ENCODE data around the gene ZFHX3. TPM values are rescaled to one million over a fixed set of nuclear protein-coding genes. Genes with fewer than 3 reads are reported as not detected.

Gene ZFHX3
- total RNA-seq, 1 experiment from 2014 or later: 13.6 TPM

DNA sequence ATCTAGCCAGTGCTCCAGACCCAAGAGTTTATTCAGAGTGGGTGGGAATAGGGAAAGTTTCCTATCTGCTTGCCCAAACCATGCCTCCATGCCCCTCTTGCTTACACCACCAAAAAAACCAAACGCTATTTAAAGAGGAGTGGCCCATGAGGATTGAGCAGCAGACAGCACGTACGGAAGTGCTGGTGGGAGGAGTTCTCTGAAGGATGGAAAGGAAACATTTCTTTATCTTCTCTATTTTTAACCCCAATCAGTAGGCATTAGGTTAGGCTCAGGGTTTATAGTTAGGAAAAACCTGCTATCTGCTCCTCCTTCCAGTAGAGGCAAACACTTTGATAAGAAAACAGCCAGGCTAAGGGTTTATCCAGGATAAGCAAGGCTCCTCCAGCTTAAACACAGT, 235.3 kb downstream of the ZFHX3 start:
- H3K4me1 Mint-ChIP-seq (ENCODE audit: low read depth, unreplicated experiment): no peaks in the 10 kb centered on the region
- no peak for TF ChIP-seq CTCF (IDR thresholded peaks at IDR 0.05; ENCODE audit: unreplicated experiment)
- H3K27me3 Mint-ChIP-seq (ENCODE audit: unreplicated experiment): no peaks in the 10 kb centered on the region
- DNase-seq: no peak
- CTCF ChIA-PET: no interaction called here
- H3K4me3 Mint-ChIP-seq (ENCODE audit: low read depth, unreplicated experiment): no peak overlapping the region
- intact Hi-C loops (cut with micrococcal nuclease; ENCODE audit: unreplicated experiment): no loop called here
- no peaks in the 10 kb centered on the region for H3K36me3 Mint-ChIP-seq (ENCODE audit: insufficient read depth, unreplicated experiment)
- H3K9me3 Mint-ChIP-seq (ENCODE audit: low read depth, unreplicated experiment): no peaks in the 10 kb centered on the region
- BruUV-seq (replicated peaks): no TSS peak
- H3K27ac Mint-ChIP-seq (ENCODE audit: unreplicated experiment): no peak overlapping the region

DNA sequence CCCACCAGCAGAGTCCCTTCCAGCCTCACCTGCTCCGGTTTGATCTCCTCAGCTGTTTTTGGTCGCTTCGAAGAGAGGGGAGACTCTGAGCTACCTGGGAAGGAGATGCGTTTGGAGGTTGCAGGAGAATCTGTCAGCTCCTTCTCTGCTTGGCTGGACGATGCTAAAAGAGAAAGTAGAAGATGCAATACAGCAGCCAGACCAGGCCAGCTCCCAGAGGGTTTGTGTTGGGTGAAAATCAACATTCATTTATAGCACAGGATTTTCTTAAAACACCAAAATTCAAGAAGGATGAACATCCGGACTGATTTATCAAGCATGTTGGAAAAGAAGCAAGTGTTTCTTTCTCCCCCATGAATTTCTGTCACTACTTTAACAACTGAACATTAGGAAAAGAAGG, 236.1 kb downstream of the ZFHX3 start:
- intact Hi-C loops (cut with micrococcal nuclease; ENCODE audit: unreplicated experiment): no loop called here
- no peak overlapping the region for H3K4me3 Mint-ChIP-seq (ENCODE audit: low read depth, unreplicated experiment)
- CTCF ChIA-PET: interaction anchor here (0.7 kb wide), 2 partner anchors 444 to 728 kb away, joined by 3 to 6 read pairs; no protein-coding TSS in a partner anchor
- no peaks in the 10 kb centered on the region for H3K9me3 Mint-ChIP-seq (ENCODE audit: low read depth, unreplicated experiment)
- H3K4me1 Mint-ChIP-seq (ENCODE audit: low read depth, unreplicated experiment): no peaks in the 10 kb centered on the region
- no TSS peak for BruUV-seq (replicated peaks)
- no peaks in the 10 kb centered on the region for H3K36me3 Mint-ChIP-seq (ENCODE audit: insufficient read depth, unreplicated experiment)
- no peak overlapping the region for H3K27ac Mint-ChIP-seq (ENCODE audit: unreplicated experiment)
- H3K27me3 Mint-ChIP-seq (ENCODE audit: unreplicated experiment): no peaks in the 10 kb centered on the region
- no peak for DNase-seq
- TF ChIP-seq CTCF (IDR thresholded peaks at IDR 0.05; ENCODE audit: unreplicated experiment): no peak

DNA sequence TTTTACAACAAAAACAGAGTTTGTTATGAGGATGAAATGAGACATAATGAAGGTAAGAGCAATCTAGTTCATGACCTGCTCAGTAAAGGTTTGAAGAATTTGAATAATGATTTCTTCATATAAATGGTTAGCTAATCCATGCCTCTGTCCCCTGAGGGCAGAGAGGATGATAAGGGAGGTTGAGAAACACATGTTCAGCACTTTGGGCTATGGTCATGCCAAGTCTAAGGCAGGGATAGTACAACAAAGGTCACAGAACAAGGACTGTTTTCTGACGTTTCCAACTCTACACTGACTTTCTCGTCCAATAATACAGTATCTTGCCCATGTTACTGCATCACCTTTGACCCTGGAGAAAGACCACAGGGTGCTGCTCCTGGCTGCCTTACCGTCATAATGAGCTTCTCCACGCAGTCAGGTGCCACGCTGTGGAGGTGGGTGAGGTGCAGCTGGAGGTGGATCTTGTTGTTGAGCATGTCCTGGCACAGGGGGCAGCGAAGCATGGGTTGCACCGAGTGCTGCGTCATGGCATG, 236.7 kb downstream of the ZFHX3 start:
- no peak for TF ChIP-seq CTCF (IDR thresholded peaks at IDR 0.05; ENCODE audit: unreplicated experiment)
- BruUV-seq (replicated peaks): no TSS peak
- Mint-ChIP-seq H3K4me1 (ENCODE audit: low read depth, unreplicated experiment) (no peaks in the 10 kb centered on the region), H3K27ac (ENCODE audit: unreplicated experiment) (no peak overlapping the region), H3K4me3 (ENCODE audit: low read depth, unreplicated experiment) (no peak overlapping the region), H3K9me3 (ENCODE audit: low read depth, unreplicated experiment) (no peaks in the 10 kb centered on the region), H3K36me3 (ENCODE audit: insufficient read depth, unreplicated experiment) (no peaks in the 10 kb centered on the region), H3K27me3 (ENCODE audit: unreplicated experiment) (no peaks in the 10 kb centered on the region)
- intact Hi-C loops (cut with micrococcal nuclease; ENCODE audit: unreplicated experiment): no loop called here
- CTCF ChIA-PET: interaction anchor here (0.7 to 1.1 kb wide), 2 partner anchors 21 to 728 kb away, joined by 3 read pairs; no protein-coding TSS in a partner anchor
- no peak for DNase-seq

DNA sequence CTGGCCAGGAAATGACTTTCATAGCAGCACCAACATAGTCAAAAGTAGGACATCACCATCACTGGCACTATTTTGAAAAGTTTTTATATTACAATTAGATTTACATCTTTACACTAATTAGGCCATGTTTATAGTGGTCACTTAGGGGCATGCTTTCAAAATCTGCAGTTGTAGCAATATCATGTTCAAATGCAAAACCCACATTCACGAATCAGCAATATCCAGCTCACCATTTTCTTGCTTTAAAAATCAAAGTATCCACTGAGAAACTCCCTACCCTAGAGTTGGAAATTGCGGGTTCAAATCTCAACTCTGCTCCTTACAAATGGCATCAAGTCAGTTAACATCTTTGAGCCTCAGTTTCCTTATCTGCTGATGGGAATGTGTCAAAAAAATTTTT, 237.4 kb downstream of the ZFHX3 start:
- no peak for DNase-seq
- BruUV-seq (replicated peaks): no TSS peak
- no peak overlapping the region for H3K27ac Mint-ChIP-seq (ENCODE audit: unreplicated experiment)
- intact Hi-C loops (cut with micrococcal nuclease; ENCODE audit: unreplicated experiment): no loop called here
- H3K4me3 Mint-ChIP-seq (ENCODE audit: low read depth, unreplicated experiment): no peak overlapping the region
- H3K36me3 Mint-ChIP-seq (ENCODE audit: insufficient read depth, unreplicated experiment): no peaks in the 10 kb centered on the region
- no peak for TF ChIP-seq CTCF (IDR thresholded peaks at IDR 0.05; ENCODE audit: unreplicated experiment)
- no peaks in the 10 kb centered on the region for H3K27me3 Mint-ChIP-seq (ENCODE audit: unreplicated experiment)
- CTCF ChIA-PET: interaction anchor here (1.1 kb wide), 1 partner anchor 22 kb away, joined by 3 read pairs; no protein-coding TSS in a partner anchor
- no peaks in the 10 kb centered on the region for H3K9me3 Mint-ChIP-seq (ENCODE audit: low read depth, unreplicated experiment)
- no peaks in the 10 kb centered on the region for H3K4me1 Mint-ChIP-seq (ENCODE audit: low read depth, unreplicated experiment)
